ENCODE results near the gene TMEM37. TPM values are rescaled to one million over a fixed set of nuclear protein-coding genes. Genes with fewer than 3 reads are reported as not detected.
"Not testable (repeated sequence)": the region's sequence is repeated elsewhere in the genome, so short reads cannot be mapped to it uniquely, and the experiment has no call there.

TMEM37 gene, protein sequence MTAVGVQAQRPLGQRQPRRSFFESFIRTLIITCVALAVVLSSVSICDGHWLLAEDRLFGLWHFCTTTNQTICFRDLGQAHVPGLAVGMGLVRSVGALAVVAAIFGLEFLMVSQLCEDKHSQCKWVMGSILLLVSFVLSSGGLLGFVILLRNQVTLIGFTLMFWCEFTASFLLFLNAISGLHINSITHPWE
- total RNA-seq: 85.7 TPM

DNA sequence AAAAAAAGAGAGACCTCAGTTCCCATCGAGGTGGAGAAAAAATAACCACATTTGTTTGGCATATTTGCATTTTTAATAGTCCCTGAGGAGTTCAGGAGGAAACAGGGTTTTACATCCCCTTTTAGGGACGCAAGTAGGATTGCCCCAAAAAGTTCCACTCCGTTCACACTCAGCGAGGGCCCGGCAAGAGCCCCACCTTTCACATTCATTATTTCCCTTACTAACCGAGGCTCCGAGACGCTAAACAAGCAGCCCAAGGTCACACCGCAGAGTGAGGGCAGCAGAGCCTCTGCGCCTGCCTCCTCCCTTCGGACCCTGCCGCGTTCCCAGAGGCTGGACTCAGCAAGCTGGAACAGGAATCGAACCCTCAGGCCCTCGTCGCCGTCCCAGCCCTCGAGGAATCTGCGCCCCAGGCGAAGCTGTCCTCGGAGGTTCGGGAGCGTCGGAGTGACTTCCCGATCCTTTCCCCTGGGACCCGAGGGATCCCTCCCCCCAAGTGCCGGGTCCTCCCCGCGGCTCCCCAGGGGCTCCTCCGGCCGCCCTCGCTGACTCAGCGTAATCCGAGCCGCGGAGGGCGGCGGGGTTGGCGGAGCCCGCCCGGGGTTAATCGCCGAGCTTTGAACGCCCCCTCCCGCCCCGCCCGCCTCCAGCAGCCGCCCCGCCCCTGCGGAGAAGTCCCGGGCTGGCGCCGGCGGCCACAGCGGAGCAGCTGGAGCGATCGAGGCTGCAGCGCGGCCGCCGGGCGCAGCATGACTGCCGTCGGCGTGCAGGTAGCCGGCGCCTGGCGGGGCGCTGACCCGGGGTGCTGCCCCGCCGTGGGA, at the start of gene TMEM37:
Gene TMEM37, plus strand, starts transcription at position 700 of the 821 bp plus-strand sequence. Its CDS starts 50 bp downstream, at position 750.
- DNase-seq (ENCODE audit: low spot score) (peak; percentile 91), ATAC-seq (peak; percentile 76)

DNA sequence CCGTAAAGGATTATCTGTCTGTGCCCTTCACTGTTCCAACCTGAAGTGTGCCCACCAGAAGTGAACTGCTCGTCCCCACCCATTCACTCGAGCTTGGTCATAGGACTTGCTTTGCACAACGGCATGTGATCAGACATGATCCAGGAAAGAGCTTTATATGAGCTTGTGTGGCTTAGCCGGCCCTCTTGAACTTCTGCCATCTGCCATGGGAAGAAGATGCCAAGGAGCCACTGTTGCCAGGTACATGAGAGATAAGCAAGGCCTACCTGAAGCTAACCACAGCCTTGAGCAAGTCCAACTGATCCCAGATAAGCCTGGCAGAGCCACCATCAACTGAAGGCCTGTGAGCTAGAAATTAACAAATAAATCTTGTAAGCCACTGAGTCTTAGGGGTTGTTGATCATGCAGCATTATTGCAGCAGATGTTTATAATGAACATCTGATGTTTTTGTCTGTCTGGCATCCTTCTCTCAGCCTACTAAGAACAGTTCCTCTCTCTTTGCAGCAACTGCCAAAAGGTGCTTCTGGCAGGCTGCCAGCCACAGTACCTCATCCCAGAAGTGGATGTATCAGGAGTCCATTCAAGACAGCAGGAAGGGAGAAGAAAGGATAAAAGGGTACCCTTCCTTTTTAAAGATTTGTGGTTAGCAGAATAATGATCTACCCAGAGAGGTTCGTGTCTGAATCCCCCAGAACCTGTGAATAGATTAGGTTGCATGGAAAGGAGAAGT, 48.1 kb upstream of the TMEM37 start:
- DNase-seq (ENCODE audit: low spot score) (no peak), ATAC-seq (no peak)

DNA sequence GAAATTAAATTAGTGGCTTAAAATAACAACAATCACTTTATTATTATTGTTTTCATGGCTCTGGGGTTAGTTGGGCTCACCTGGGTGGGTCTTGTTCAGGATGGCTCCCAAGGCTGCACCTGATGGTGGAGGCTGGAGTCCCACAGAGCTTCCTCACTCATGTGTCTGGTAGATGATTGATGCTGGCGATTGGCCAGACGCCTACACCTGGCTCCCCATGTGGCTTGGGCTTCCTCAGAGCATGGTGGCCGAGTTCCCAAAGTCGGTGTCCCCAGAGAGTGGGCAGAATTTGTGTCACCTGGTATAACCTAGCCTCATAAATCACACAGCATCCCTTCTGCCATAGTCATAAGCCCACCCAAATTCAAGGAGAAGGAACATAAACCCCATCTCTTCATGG, 46.7 kb upstream of the TMEM37 start:
- no peak for ATAC-seq
- DNase-seq (ENCODE audit: low spot score): no peak

DNA sequence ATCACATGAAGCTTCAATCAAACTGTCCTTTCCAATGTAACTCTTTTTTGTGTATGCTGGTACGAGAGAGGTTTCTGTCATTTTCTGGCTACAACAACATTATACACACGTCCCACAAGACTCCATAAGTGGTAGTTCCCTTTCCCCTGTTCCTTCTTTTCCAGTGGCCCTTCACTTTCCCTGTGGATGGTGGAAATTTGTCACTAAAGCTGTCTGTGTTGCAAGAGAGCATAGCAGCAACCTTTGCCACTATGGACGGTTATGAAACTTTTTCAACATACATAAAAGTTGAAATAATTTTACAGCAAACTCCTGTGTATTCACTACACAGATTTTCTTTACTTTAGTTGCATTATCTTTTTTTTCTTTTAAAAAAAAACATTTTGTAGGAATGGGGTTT, 46.2 kb upstream of the TMEM37 start:
- ATAC-seq (no peak), DNase-seq (ENCODE audit: low spot score) (no peak)

DNA sequence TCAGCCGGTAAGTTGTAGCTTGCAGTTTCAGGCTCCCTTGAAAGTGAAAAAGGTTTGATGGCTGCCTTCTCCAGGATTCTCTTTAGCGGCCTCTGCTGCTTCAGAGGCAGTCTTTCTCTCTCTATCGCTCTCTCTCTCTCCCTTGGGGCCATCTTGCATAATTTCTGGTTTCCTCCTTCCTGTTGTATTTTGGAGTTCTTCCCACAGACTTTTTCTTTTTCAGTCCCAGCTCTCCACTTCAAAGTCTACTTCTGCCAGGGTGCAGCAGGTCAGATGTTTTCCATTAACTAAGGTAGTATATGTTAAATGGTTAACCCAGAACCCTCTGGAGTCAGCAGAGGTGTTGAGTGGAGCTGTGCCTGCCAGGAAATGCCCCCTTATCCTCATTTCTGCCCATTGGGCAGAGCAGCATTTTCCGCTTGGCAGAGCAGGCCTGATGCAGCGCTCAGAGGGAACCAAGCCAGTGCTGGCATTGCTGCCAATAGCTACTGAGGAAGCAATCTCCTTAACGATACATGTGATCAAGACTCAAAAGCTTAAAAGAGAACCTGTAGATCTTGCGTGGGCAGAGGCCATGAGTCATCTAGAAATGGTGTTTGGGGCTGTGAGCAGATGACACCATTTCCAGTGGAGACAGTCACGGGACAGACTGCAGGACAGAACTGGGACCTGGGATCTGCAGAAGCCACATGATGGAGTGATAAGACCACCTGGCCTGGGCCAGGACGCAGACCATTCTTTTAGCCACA, 44.1 kb upstream of the TMEM37 start:
- DNase-seq (ENCODE audit: low spot score): peak; percentile 76
- peak; percentile 81 for ATAC-seq

DNA sequence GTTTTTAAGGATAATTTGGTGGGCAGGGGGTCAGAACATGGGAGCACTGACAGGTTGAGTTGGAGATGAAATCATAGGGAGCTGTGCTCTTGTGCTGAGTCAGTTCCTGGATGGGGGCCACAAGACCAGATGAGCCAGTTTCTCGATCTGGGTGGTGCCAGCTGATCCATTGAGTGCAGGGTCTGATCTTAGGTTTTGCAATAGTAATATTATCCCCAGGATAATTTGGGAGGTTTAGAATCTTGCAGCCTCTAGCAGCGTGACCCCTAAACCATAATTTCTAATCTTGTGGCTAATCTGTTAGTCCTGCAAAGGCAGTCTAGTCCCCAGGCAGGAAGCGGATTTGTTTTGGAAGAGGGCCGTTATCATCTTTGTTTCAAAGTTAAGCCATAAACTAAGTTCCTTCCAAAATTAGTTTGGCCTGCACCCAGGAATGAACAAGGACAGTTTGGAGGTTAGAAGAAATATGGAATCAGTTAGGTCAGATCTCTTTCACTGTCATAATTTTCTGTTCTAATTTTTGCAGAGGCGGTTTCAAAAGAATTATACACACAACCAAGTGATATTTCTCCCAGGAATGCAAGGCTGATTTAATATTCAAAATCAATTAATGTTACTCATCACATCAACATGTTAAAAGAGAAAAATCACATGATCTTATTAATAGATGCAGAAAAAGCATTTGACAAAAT, 41.9 kb upstream of the TMEM37 start:
- DNase-seq (ENCODE audit: low spot score) (peak; percentile 67), ATAC-seq (peak; percentile 55)

DNA sequence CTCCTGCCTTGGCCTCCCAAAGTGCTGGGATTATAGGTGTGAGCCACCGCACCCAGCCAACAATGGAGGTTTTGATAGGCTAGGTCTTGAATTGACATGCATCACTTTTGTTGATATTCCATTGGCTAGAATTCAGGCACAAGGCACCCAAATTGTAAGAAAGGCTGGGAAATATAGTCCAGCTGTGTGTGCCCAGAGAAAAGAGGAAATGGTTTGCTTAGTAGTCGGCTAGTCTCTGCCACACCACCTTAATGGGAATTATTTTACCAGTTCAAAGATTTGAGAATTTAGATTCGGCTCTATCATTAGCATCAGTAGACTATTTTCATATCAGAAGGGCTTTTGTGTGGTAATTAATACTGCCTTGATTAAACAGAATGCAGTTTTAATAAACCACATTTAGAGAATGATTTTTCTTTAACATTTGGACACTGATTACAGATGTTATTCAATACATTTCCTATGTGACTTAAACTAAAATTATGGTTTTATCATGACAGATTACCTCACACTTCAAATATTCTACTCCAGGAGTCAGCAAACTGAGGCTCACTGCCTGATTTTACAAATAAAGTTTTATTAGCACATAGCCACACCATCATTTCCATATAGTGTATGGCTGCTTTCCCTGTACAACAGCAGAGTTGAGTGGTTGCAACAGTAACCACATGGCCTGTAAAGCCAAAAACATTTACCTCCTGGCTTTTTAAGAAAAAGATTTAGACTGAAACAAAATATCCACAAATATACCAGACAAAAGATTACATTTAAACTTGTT, 37.5 kb upstream of the TMEM37 start:
- ATAC-seq: no peak
- no peak for DNase-seq (ENCODE audit: low spot score)

DNA sequence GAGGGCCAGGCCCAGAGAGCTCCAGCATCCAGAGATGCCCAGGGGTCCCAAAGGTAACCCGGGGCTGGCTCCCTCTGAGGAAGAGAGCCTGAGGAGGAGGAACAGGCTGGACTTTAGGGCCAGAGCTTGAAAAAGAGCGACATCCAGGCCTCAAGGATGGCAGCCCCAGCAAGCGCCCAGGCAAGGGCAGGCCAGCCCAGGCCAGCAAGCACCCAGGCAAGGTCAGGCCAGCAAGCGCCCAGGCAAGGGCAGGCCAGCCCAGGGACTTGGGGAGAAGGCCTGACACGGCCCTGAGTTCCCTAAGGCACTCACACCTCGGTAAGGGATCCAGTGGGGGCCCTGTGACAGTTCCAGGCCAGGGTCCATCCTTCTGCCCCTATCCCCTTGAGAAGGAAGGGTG, 34.5 kb upstream of the TMEM37 start:
- no peak for ATAC-seq
- DNase-seq (ENCODE audit: low spot score): no peak

DNA sequence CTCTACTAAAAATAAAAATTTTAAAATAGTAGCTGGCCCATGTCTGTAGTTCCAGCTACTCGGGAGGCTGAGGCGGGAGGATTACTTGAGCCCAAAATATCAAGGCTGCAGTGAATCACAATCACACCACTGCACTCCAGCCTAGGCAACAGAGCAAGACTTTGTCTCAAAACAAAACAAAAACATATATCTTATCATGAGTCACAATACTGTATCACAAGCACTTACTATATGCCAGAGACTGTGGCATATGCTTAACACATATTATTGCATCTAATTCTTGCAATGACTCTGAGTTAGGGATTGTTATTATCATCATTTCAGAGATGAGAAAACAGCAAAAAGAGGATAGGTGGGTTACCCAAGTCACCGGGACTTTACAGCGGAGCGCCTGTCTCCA, 29.5 kb upstream of the TMEM37 start:
- ATAC-seq: no peak

DNA sequence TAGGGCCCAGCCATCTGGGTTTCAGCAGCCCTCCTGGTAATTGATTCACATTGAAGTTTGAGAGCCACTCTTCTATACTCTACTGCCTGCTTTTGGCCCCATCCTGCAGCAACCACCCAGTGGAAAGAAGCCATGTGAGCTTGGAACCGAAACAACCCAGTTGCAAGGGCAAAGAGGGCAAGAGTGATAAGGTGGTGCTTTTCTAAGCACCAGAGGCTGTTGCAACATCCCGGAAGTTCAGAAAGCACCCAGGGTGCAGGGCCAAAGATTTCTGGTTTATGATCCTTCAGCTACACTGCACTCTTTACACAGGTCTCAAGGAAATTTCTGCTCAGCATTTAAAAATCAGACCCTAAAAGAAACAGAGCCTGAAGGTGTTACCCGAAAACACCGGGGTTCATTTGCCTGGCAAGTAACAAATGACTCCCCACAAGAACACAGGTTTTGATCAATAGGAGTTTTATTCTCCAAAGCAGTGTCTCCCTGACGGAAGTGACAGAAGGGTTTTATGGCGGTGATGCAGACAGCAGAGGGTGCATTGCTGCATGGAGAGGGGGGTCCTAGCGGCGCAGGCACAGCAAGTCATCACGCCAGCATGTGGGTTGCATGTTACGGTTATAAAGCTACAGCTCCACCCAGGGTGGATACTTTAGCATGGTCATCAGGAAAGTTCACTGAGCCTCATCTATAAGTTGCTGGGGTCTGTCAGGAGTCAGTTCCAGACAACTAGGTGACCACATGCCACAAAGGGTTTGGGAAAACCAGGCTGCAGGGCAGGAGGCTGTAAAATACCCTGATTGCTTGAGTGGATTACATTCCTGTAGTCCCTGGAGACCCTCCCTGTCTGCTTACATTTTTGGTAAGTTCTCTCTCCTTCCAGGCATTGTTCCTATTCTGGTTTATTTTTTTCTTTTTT, 28.8 kb upstream of the TMEM37 start:
- ATAC-seq (peak; percentile 92), DNase-seq (ENCODE audit: low spot score) (peak; percentile 90)

More for the DNA sequence above, 29.5 kb upstream of the TMEM37 start:
- no peak for DNase-seq (ENCODE audit: low spot score)

DNA sequence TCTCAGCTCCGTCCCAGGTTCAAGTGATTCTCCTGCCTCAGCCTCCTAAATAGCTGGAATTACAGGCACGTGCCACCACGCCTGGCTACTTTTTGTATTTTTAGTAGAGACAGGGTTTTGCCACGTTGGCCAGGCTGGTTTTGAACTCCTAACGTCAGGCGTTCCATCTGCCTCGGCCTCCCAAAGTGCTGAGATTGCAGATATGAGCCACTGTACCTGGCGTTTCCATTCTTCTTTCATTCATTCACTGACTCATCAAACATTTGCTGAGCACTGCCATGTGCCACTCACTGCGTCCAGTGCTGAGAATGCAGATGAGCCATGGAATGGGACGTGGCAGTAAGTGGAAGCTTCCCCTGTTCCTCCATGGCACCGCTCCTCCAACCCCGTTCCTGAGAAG, 28.0 kb upstream of the TMEM37 start:
- not testable (repeated sequence) for DNase-seq (ENCODE audit: low spot score); ATAC-seq

DNA sequence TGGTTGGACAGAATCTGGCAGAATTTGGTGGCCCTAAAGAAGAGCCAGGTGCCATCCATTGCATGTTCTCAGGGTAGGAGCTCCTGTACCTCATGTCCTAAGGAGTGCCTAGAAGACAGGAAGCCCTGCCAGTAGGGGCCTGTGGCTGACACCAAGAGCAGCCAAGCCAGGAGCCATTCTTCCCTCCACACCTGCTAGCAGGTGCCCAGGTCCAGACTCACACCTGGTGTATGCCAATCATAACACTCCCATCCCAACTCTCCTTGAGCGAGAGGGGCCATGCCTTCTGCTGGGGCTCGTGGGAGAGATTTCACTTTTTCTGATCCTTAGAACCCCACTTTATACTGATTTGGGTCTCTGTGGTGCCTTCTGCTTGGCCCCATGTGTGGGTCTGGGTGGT, 26.5 kb upstream of the TMEM37 start:
- no peak for ATAC-seq
- DNase-seq (ENCODE audit: low spot score): no peak

DNA sequence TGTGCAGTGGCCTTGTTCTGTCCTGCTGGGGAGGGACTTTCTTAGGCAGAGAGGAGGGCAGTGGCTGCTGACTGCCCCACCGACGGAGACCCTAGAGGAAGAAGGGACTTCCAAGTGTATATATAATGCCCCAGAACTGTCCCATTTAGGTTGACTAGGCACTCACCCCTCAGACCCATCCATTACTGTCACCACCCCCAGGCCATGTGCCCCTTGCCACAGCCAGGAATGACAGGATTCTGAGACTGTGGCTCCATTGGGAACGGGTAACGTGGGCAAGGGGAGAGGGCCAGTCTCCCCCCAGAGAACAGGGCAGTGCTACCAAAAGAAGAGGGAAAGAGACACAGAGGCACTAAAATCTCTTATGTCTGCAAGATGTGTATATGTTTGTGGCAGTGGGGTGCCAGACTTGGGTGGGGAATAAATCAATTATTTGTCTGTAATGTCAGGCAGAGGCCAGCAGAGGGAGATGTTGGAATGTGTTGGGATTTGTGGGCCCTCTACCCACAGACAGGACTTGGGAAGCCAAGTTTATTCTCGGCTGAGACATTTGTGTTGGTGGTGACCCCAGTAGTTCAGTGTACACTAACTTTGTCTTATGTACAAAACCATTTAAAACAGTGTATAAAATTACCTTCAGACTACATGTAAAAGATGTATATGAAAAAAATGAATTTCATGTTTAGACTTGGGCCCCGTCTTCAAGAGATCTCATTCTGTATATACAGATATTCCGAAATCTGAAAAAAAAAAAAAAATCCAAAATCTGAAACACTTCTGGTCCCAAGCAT, 24.0 kb upstream of the TMEM37 start:
- ATAC-seq: peak; percentile 92
- DNase-seq (ENCODE audit: low spot score): peak; percentile 59

DNA sequence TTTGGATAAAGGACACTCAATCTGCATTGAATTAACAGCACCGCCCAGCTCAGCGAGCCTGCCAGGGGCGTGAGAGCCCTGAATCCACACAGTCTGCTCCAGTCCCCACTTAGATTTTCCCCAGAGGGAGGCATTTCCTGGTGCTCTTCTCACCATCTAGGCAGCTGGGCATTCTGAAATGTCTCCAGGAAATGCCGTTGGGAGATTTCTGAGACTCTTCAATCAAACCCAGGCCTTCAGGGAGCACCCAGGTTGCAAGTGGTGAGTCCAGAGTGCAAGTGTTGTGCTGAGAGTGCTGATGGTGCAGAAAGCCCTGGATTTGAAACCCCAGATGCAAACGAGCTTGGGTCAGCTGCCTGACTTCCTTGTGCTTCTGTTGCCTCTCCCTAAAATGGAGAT, 23.4 kb upstream of the TMEM37 start:
- DNase-seq (ENCODE audit: low spot score): no peak
- peak; percentile 72 for ATAC-seq

DNA sequence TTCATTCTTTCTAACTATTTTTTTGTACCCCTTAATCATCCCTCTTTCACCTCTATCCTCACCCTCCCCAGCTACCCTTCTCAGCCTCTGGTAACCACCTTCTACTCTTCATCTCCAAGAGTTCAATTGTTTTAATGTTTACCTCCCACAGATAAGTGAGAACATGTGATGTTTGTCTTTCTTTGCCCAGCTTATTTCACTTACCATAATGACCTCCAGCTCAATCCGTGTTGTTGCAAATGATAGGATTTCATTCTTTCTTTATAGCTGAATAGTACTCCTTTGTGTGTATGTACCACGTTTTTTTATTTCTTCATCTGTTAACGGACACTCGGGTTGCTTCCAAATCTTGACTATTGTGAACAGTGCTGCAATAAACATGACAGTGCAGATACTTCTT, 22.1 kb upstream of the TMEM37 start:
- ATAC-seq: no peak

DNA sequence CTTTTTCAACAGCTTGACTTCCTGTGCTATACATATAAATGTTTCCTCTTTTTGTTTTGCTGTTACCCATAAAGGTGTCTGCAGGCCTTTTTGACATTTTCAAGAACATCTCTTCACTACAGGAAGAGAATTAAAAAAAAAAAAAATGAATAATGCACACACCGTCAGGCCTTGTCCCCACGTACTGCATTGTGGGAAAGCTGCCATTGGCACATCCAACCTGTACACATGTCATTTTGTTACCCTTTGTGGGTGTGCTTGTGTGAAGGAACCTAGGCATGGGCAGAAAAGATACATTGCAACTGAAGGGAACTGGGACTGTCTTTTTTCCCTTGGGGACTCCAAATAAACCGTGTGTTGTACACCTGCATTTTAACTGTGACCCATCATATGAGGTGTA, 16.8 kb upstream of the TMEM37 start:
- DNase-seq (ENCODE audit: low spot score) (no peak), ATAC-seq (no peak)

More for the DNA sequence above, 22.1 kb upstream of the TMEM37 start:
- no peak for DNase-seq (ENCODE audit: low spot score)

DNA sequence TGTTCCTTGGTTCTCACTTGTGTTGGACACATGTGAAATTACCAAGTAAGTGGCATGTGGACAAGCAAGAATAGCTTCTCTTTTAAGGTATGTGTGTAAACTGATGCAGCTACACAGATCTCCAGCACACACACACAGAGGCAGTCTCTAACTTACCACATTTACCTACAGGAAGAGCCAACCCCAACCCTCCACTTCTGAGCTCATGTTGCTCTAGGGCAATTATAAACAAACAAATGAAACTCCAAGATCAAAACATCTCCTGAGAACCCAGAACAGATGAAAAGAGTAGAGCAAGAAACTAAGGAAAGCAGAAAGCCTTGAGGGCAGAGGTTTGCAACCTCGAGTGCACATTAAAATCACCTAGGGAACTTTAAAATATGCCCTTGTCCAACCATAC, 16.0 kb upstream of the TMEM37 start:
- no peak for DNase-seq (ENCODE audit: low spot score)
- no peak for ATAC-seq
